ENCODE measurements around the gene AOC1. TPM values are rescaled to one million over a fixed set of nuclear protein-coding genes. Genes with fewer than 3 reads are reported as not detected.

AOC1 gene
- total and polyA plus RNA-seq, 10 of the 15 experiments (the other 5 are each of a cell fraction or from before 2014, with no cell fraction given), result 0.07 TPM; not detected in 9

- ATAC-seq (peak; percentile 97), DNase-seq (ENCODE audit: low read depth, low spot score) (no peak), FAIRE-seq (peak; percentile 97)
- SMC1A ChIA-PET (ENCODE audit: uncharacterized antibody, unreplicated experiment), result interaction anchor here (0.6 to 1.6 kb wide), 12 partner anchors 10 to 119 kb away, joined by 3 to 12 read pairs (median 3); no protein-coding TSS in a partner anchor
- H4K20me1 ChIP-seq (ENCODE audit: control insufficient read depth, insufficient read depth), result no peaks in the 10 kb centered on the region
- H3K27me3 ChIP-seq (replicated peaks in 1 of 2; ENCODE audit: control insufficient read depth in 2 of 2, insufficient read depth in 2 of 2, low read length in 1 of 2), result peaks cover 0 to 6% of the 10 kb centered on the region in 2 experiments; a peak in 2 of 4 replicates
- peak overlapping the region; percentile 17 for H3K4me2 ChIP-seq (ENCODE audit: control insufficient read depth, insufficient read depth)
- no TSS peak for BruUV-seq (replicated peaks)
- H3K27ac ChIP-seq (ENCODE audit: control insufficient read depth, insufficient read depth), result no peak overlapping the region
- H3K9me3 ChIP-seq (replicated peaks; ENCODE audit: control insufficient read depth, insufficient read depth, low read length), result no peaks in the 10 kb centered on the region; the same call in 2 of the 3 replicates
- intact Hi-C loops (cut with micrococcal nuclease; ENCODE audit: unreplicated experiment), result loop anchor here (1.0 to 2.0 kb wide), 2 partner anchors 90 to 212 kb away; no protein-coding TSS in a partner anchor
- WGBS (ENCODE audit: insufficient coverage, insufficient replicate concordance, low lambda C conversion rate, missing lambda C conversion rate), result 6% methylated on average over 22 of the region's 22 CpGs
- in situ Hi-C loops (cut with MboI), result no loop called here
- H2AFZ ChIP-seq (ENCODE audit: control insufficient read depth, low read depth, low read length), result peak overlapping the region; percentile 53; the same call in 1 of the 2 replicates
- no peaks in the 10 kb centered on the region for H3K79me2 ChIP-seq (ENCODE audit: control insufficient read depth, insufficient read depth, low read length)
- no peaks in the 10 kb centered on the region for H3K36me3 ChIP-seq (ENCODE audit: control insufficient read depth in 2 of 2, insufficient read depth in 2 of 2, low read length in 1 of 2)
- POLR2A ChIA-PET, result no interaction called here
- CTCF ChIA-PET, result interaction anchor here (0.7 to 2.8 kb wide), 39 partner anchors 9 to 552 kb away, joined by 3 to 18 read pairs (median 5); partner anchors contain the start of genes ABCB8 and NOS3
- H3K9ac ChIP-seq (ENCODE audit: control insufficient read depth, insufficient read depth, low read length), result no peak overlapping the region
- H3K4me1 ChIP-seq (ENCODE audit: control insufficient read depth, insufficient read depth, low read length), result peaks cover 16% of the 10 kb centered on the region
- RAD21 ChIA-PET (ENCODE audit: unreplicated experiment), result interaction anchor here (0.6 to 1.0 kb wide), 4 partner anchors 87 to 225 kb away, joined by 3 read pairs; no protein-coding TSS in a partner anchor
- H3K4me3 ChIP-seq, result no peak overlapping the region
- TF ChIP-seq, protein P1, sequence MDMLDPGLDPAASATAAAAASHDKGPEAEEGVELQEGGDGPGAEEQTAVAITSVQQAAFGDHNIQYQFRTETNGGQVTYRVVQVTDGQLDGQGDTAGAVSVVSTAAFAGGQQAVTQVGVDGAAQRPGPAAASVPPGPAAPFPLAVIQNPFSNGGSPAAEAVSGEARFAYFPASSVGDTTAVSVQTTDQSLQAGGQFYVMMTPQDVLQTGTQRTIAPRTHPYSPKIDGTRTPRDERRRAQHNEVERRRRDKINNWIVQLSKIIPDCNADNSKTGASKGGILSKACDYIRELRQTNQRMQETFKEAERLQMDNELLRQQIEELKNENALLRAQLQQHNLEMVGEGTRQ (IDR thresholded peaks at IDR 0.05; ENCODE audit: borderline replicate concordance, low read depth, low read length), result no peak
- TF ChIP-seq RAD51 (IDR thresholded peaks at IDR 0.05) (no peak), CEBPB (IDR thresholded peaks at IDR 0.05; ENCODE audit: borderline replicate concordance in 1 of 2, low read depth in 2 of 2, low read length in 2 of 2) (no peak), HDAC6 (IDR thresholded peaks at IDR 0.05; ENCODE audit: unreplicated experiment) (no peak), HCFC1 (IDR thresholded peaks at IDR 0.05; ENCODE audit: low read length) (no peak), SREBF2 (IDR thresholded peaks at IDR 0.05; ENCODE audit: low read length) (no peak), BCLAF1 (IDR thresholded peaks at IDR 0.05) (no peak), MLLT1 (IDR thresholded peaks at IDR 0.05) (no peak), RBBP5 (conservative IDR thresholded peaks at IDR 0.05) (no peak), SUPT20H (IDR thresholded peaks at IDR 0.05; ENCODE audit: borderline replicate concordance, control insufficient read depth, low read depth, low read length) (no peak)
- TF ChIP-seq, protein P2, sequence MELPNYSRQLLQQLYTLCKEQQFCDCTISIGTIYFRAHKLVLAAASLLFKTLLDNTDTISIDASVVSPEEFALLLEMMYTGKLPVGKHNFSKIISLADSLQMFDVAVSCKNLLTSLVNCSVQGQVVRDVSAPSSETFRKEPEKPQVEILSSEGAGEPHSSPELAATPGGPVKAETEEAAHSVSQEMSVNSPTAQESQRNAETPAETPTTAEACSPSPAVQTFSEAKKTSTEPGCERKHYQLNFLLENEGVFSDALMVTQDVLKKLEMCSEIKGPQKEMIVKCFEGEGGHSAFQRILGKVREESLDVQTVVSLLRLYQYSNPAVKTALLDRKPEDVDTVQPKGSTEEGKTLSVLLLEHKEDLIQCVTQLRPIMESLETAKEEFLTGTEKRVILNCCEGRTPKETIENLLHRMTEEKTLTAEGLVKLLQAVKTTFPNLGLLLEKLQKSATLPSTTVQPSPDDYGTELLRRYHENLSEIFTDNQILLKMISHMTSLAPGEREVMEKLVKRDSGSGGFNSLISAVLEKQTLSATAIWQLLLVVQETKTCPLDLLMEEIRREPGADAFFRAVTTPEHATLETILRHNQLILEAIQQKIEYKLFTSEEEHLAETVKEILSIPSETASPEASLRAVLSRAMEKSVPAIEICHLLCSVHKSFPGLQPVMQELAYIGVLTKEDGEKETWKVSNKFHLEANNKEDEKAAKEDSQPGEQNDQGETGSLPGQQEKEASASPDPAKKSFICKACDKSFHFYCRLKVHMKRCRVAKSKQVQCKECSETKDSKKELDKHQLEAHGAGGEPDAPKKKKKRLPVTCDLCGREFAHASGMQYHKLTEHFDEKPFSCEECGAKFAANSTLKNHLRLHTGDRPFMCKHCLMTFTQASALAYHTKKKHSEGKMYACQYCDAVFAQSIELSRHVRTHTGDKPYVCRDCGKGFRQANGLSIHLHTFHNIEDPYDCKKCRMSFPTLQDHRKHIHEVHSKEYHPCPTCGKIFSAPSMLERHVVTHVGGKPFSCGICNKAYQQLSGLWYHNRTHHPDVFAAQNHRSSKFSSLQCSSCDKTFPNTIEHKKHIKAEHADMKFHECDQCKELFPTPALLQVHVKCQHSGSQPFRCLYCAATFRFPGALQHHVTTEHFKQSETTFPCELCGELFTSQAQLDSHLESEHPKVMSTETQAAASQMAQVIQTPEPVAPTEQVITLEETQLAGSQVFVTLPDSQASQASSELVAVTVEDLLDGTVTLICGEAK (IDR thresholded peaks at IDR 0.05; ENCODE audit: borderline replicate concordance), result no peak
Observed at GRCh38 chr7:150898475-150899011, 46.2 kb downstream of the AOC1 start.

All from GM12878 (cell line).